Glutamatergic neuron (in vitro differentiated cells): ENCODE measurements around the gene DUOX1. TPM values are rescaled to one million over a fixed set of nuclear protein-coding genes. Genes with fewer than 3 reads are reported as not detected.

Experiments used
- DNase-seq: peaks from one replicate; pipeline ENCODE4 v3.0.0; 2022
- H3K27ac Mint-ChIP-seq: one replicate; pipeline ENCODE4 v1.8.0; 2020; ENCODE audit warnings: mild to moderate bottlenecking, mixed read lengths, inconsistent platforms; ENCODE audit not compliant: unreplicated experiment
- H3K27me3 Mint-ChIP-seq: one replicate; pipeline ENCODE4 v1.8.0; 2020; ENCODE audit warnings: mild to moderate bottlenecking, moderate library complexity, mixed read lengths, inconsistent platforms; ENCODE audit not compliant: unreplicated experiment
- H3K36me3 Mint-ChIP-seq: one replicate; pipeline ENCODE4 v1.8.0; 2020; ENCODE audit warnings: mild to moderate bottlenecking, mixed read lengths, inconsistent platforms; ENCODE audit not compliant: unreplicated experiment
- H3K4me1 Mint-ChIP-seq: one replicate; pipeline ENCODE4 v1.8.0; 2020; ENCODE audit warnings: mild to moderate bottlenecking, low read depth, mixed read lengths, inconsistent platforms; ENCODE audit not compliant: unreplicated experiment
- H3K4me3 Mint-ChIP-seq: one replicate; pipeline ENCODE4 v1.8.0; 2020; ENCODE audit warnings: mild to moderate bottlenecking, mixed read lengths, inconsistent platforms; ENCODE audit not compliant: unreplicated experiment
- H3K9me3 Mint-ChIP-seq: one replicate; pipeline ENCODE4 v1.8.0; 2020; ENCODE audit warnings: mild to moderate bottlenecking, moderate library complexity, mixed read lengths, inconsistent platforms; ENCODE audit not compliant: unreplicated experiment
- total RNA-seq: library from RNA; stranded (reverse); fragmentation: NEBNext Ultra II Directional; extraction: Animal tissue kit (Norgen Biotek cat#: 25700); gene quantifications from one replicate; pipeline ENCODE4 v1.2.1, GENCODE V29; 2021; ENCODE audit not compliant: unreplicated experiment
- TF ChIP-seq, protein P1 (sequence below): fragments of 200-600 bp; sonication (generic); IDR thresholded peaks from one replicate; pipeline ENCODE4 v1.5.0; 2021; ENCODE audit not compliant: partially characterized antibody, unreplicated experiment

Gene DUOX1
- total RNA-seq, 1 donor from 2014 or later = not detected

DNA sequence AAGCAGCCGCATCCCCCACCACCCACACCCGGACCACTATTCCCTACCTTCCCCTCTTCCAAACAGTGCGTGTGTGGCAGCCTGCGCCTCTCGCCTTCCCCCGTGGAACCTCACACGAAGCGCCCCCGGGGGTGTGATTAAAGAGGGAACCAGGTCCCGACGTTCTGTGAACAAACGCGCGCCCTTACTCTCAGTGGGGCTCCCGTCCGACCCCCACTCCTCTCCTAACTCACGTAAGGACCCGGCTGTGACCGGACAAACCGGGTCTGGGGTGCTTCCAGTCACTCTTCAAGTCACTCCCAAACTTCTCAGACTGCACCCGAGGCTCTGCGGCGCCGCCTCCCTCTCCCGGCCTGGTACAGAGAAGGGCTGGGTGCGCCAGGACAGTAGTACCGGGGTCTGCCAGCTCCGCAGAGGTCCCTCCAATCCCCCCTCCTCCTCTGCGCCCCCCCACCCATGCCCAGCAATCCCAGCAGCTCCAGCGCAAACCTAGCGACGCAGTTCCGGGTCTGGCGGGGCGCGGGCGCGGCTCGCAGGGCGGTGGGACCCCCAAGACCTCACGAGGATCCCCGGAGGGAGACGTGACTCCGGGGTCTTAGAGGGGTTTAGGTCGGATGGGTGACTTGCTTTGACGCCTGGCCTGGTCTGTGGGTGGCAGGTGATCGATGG is 689 bp upstream of the DUOX1 start:
- Mint-ChIP-seq H3K4me1 (no peaks in the 10 kb centered on the region), H3K36me3 (no peaks in the 10 kb centered on the region), H3K27me3 (peaks cover 31% of the 10 kb centered on the region), H3K27ac (no peak overlapping the region), H3K9me3 (peaks cover 3% of the 10 kb centered on the region), H3K4me3 (no peak overlapping the region)
- TF ChIP-seq, protein P1, sequence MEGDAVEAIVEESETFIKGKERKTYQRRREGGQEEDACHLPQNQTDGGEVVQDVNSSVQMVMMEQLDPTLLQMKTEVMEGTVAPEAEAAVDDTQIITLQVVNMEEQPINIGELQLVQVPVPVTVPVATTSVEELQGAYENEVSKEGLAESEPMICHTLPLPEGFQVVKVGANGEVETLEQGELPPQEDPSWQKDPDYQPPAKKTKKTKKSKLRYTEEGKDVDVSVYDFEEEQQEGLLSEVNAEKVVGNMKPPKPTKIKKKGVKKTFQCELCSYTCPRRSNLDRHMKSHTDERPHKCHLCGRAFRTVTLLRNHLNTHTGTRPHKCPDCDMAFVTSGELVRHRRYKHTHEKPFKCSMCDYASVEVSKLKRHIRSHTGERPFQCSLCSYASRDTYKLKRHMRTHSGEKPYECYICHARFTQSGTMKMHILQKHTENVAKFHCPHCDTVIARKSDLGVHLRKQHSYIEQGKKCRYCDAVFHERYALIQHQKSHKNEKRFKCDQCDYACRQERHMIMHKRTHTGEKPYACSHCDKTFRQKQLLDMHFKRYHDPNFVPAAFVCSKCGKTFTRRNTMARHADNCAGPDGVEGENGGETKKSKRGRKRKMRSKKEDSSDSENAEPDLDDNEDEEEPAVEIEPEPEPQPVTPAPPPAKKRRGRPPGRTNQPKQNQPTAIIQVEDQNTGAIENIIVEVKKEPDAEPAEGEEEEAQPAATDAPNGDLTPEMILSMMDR = no peak
- no peak for DNase-seq

DNA sequence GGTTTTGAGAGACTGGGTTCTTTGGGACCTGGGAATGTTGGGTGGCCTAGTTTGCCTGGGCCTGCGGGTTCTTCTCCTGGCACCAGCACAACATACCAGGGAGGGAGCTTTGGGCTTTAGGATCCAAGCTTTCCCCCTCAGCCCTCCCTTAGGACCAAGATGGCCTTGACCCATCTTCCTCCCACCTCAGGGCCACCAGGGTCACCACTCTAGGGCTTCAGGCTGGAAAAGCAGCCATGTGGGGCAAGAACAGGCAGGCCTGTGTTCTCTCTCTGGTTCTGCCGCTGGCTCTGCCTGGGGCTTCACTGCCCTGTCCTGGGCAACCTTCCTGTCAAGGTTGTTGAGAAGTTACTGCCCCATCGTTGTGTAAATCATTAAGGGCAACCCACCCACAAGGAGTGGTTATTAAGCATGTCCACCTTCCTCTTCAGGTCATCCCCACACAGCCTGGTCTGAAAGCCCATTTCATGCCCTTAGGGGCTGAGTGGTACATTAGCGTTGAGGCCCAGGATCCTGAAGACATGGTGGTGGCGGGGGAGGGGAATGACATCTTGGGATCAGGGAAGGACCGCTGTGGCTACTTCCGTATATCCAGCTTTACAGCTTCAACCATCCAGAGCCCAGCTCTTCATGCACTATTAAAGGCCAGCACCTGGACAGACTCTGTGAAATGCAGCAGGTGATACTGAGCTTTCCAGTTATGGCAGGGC is 652 bp downstream of the DUOX1 start:
- Mint-ChIP-seq H3K36me3 (no peaks in the 10 kb centered on the region), H3K4me1 (peaks cover 2% of the 10 kb centered on the region), H3K27me3 (peaks cover 31% of the 10 kb centered on the region), H3K4me3 (no peak overlapping the region), H3K27ac (no peak overlapping the region), H3K9me3 (peaks cover 5% of the 10 kb centered on the region)
- TF ChIP-seq, protein P1 = no peak
- DNase-seq = no peak

DNA sequence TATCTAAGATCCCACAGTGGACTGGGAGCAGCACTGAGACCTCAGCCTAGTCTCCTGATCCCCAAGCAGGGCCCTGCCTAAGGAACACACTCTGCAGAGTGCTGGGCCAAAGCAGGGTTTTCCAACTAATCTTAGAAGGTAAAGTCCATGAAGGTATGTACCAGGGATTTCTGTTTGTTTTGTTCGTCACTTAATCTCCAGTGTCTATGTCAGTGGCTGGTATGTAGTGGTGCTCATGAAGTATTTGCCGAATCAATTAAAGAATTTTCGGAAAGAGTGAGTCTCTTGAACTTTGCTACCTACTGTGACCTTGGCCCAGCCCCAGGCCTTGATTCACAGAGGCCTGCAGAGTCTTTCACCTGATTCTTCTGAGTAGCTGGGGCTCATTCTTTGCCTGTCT is 1.7 kb downstream of the DUOX1 start:
- peaks cover 5% of the 10 kb centered on the region for H3K9me3 Mint-ChIP-seq
- H3K4me3 Mint-ChIP-seq = no peak overlapping the region
- H3K36me3 Mint-ChIP-seq = no peaks in the 10 kb centered on the region
- H3K27me3 Mint-ChIP-seq = peaks cover 36% of the 10 kb centered on the region
- TF ChIP-seq, protein P1 = no peak
- no peak for DNase-seq
- peaks cover 2% of the 10 kb centered on the region for H3K4me1 Mint-ChIP-seq
- H3K27ac Mint-ChIP-seq = no peak overlapping the region

DNA sequence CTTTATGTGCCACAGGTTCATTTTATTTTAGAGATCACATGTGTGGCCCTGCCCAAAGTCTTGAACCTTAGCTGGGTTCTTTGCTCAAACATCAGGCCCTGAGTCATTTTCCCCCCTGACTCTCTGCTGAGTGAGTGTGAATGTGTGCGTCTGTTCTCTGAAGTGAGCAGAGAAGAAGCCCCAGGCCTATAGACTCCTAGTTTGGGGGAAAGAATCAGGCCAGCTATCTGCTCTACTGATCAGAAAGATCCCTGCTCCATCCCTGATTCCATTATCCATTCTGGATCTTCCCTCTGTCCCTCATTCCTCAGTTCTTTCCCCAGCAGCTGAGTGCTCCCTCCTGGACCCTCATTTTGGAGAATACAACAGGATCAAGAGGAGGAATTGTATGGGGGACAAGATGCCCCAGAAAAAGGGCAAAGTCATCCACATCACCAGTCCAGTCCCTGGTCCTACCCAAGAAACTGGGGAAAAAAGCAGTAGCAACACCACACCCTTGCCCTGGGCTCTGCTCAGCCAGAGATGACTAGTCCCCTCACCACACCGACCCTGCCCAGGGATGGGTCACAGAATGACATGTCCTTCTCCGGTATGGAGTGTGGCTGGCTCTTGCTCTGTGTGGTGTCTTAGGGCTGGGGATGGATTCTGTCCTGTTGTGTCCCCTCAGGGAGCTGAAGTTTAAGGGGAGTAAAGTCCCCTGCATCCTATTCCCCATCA is 3.2 kb downstream of the DUOX1 start:
- TF ChIP-seq, protein P1 = no peak
- H3K36me3 Mint-ChIP-seq = no peaks in the 10 kb centered on the region
- no peak overlapping the region for H3K27ac Mint-ChIP-seq
- H3K9me3 Mint-ChIP-seq = peaks cover 5% of the 10 kb centered on the region
- no peak overlapping the region for H3K4me3 Mint-ChIP-seq
- peaks cover 30% of the 10 kb centered on the region for H3K27me3 Mint-ChIP-seq
- peaks cover 2% of the 10 kb centered on the region for H3K4me1 Mint-ChIP-seq
- DNase-seq = no peak
